Gastrocnemius medialis (tissue), 4 donors: ENCODE data around the gene OMP.

Experiments used
- POLR2A ChIP-seq, 2 donors: fragments of 450-650 bp; IDR thresholded peaks; one replicate each; pipeline ENCODE4 v1.6.1; 2017; ENCODE audit warnings: antibody characterized with exemption in 2 of 2, mild to moderate bottlenecking in 2 of 2, moderate library complexity in 2 of 2
- TF ChIP-seq, protein P1 (sequence below), 5 experiments: fragments of 450-650 bp in 3 of 5; fragments of 200-600 bp in 2 of 5; sonication (generic) in 2 of 5; IDR thresholded peaks in 4 of 5; conservative IDR thresholded peaks in 1 of 5; 1 replicate in 4 of 5; 2 replicates in 1 of 5; pipeline ENCODE4 v1.5.1; 2016 to 2019; ENCODE audit warnings: antibody characterized with exemption in 5 of 5, mild to moderate bottlenecking in 3 of 5, moderate library complexity in 3 of 5

DNA sequence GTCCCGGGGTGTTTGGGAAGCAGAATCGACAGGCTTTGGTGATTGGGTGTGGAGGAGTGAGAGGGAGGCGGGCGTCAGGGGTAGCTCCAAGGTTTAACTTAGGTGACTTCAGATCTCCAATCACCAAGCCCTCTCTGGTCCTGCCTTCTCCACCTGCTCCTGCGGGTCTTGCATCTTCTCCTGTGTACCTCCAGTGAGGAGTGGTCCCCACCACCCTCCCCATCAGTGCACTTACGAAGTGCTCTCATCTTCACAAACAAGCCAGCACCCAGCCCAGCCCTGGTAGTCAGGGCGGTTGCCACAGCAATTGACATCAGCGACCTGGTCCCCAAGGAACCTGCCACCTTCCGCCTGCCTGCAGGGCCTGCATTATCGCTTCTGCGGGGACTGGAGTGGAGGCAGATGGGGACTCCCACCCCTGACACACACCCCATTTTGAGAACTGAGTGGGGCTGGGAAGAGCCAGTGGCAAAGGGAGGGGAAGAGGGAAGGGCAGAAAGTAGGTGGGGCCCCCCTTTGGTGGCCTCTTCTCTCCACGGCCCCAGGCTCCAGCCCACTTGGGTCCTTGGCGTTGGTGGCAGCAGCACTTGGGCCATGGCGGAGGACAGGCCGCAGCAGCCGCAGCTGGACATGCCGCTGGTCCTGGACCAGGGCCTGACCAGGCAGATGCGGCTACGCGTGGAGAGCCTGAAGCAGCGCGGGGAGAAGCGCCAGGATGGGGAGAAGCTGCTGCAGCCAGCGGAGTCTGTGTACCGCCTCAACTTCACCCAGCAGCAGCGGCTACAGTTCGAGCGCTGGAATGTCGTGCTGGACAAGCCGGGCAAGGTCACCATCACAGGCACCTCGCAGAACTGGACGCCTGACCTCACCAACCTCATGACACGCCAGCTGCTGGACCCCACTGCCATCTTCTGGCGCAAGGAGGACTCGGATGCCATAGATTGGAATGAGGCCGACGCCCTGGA lies at the start of gene OMP:
- TF ChIP-seq, protein P1, sequence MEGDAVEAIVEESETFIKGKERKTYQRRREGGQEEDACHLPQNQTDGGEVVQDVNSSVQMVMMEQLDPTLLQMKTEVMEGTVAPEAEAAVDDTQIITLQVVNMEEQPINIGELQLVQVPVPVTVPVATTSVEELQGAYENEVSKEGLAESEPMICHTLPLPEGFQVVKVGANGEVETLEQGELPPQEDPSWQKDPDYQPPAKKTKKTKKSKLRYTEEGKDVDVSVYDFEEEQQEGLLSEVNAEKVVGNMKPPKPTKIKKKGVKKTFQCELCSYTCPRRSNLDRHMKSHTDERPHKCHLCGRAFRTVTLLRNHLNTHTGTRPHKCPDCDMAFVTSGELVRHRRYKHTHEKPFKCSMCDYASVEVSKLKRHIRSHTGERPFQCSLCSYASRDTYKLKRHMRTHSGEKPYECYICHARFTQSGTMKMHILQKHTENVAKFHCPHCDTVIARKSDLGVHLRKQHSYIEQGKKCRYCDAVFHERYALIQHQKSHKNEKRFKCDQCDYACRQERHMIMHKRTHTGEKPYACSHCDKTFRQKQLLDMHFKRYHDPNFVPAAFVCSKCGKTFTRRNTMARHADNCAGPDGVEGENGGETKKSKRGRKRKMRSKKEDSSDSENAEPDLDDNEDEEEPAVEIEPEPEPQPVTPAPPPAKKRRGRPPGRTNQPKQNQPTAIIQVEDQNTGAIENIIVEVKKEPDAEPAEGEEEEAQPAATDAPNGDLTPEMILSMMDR (IDR thresholded peaks at IDR 0.05 in 4 of 5, conservative IDR thresholded peaks at IDR 0.05 in 1 of 5), result no peak
- TF ChIP-seq POLR2A (IDR thresholded peaks at IDR 0.05), result no peak
